HG03159 (cell line): ENCODE measurements around the gene SCMH1.
A peak's percentile ranks its signal among the peaks of the same experiment; 100 is the strongest.
"Not testable (repeated sequence)": the region's sequence is repeated elsewhere in the genome, so short reads cannot be mapped to it uniquely, and the experiment has no call there.

Source experiments
- ATAC-seq: cut with Tn5 transposase; IDR thresholded peaks from one replicate; pipeline ENCODE4 v1.9.1; 2021; ENCODE audit warnings: mild to moderate bottlenecking, moderate library complexity; ENCODE audit not compliant: unreplicated experiment

The SCMH1 gene

GRCh38 chr1:41251120-41251519 lies 9.0 kb upstream of the SCMH1 start:
- ATAC-seq: not testable (repeated sequence)

GRCh38 chr1:41249319-41249718 lies 7.2 kb upstream of the SCMH1 start:
- ATAC-seq: no peak

DNA sequence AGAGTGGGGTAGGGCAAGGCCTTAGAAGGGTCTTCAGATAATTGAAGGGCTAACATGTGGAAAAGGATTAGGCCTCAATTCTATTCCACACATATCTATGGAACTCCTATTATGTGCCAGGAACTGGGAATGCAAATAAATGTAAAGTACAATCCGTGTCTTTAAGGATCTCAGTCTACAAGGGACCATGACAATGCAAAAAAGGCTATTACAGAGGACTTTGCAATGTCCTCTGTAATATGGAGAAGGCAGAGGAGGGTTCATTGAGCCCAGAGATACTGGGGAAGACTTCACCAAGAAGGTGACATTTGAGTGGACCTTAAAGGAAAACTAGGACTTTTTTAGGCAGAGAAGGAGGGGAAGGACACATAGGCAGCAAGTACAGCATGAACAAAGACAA lies 4.5 kb upstream of the SCMH1 start:
- ATAC-seq: no peak

DNA sequence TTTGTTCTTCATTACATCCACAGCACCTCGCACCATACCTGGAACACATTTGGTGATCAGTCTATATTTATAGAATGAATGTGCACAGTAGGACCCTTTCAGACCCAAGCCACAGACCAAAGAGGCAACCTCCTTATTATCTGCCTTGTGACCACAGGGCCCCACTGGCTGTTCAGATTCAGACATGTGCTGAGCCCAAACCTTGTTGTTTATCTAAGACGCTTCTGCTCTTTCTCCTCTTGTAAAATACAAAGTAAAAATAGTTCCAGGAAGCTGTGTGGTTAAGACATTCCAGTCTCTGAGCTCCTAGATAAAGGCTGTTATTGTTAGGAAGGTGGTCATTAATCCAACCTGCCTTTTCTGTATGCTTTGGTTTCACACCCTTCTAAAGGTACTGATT lies 3.6 kb upstream of the SCMH1 start:
- no peak for ATAC-seq

DNA sequence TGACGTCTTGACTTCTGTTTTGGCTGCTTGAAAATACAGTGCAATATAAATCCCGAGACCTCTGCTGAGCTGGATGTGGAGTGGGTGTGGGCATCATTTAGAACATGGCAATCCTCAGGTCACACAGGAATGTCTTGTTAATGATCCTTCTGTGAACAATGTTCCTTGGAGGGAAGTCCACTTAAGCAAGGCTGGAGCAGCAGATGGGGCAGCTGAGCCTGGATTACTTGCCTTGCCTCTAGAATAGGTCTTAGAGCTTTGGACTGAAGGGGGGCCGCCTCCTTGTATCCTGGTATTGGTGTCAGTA lies 926 bp upstream of the SCMH1 start:
- no peak for ATAC-seq

DNA sequence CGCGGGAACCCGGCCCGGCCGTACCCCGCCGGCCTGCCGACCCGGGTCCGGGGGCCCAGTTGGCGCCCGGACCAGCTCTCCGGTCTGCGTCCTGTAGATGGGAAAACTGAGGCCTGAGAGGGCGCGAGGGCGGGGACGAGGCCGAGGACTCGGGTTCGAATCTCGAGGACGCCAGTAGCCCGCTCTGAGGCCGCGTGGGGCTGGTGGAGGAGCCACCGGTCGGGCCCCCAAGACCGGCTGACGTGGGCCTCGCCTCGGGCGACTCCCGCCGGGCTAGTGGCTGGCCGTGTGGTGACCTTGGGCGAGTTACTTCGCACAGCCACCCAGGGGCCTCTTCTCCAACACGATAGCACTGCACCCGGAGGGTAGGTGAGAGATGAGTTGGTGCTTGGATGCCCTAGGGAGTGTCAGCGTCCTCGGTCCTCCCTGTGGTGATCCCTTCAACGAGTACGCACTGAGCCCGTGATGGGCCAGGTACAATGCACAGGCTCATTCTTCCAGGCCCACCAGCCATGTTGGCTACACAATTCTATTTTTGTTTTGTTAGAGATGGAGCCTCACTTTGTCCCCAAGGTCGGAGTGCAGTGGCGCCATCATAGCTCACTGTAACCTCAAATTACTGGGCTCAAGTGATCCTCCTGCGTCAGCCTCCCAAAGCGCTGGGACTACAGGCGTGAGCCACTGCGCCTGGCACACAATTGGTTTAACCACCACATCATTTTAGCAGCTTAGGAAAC lies 404 bp upstream of the SCMH1 start:
- ATAC-seq: peak; percentile 6

DNA sequence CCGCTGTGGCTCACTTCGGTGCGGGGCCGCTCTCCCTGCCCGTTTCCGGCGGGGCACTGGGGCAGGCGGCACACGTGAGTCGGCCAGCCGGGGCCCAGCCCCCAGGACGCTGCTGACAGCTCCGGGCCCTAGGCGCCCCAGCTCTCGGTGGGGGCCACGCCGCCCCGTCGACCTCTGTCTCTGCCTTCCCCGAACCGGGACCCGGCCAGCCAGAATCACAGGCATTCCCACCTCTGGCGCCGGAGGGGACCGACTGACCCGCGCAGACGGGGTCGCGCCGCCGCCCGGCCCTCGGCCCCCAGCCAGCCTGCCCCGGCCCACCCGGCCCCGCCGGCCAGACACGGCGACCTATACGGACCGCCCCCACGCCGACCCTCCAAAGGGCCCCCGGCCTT lies 755 bp downstream of the SCMH1 start:
- ATAC-seq: peak; percentile 51

- ATAC-seq: no peak
Observed at GRCh38 chr1:41240781-41241353, 1.2 kb downstream of the SCMH1 start.

GRCh38 chr1:41239988-41240610 lies 2.0 kb downstream of the SCMH1 start:
- ATAC-seq: no peak

GRCh38 chr1:41238311-41238988 lies 3.7 kb downstream of the SCMH1 start:
- ATAC-seq: no peak

DNA sequence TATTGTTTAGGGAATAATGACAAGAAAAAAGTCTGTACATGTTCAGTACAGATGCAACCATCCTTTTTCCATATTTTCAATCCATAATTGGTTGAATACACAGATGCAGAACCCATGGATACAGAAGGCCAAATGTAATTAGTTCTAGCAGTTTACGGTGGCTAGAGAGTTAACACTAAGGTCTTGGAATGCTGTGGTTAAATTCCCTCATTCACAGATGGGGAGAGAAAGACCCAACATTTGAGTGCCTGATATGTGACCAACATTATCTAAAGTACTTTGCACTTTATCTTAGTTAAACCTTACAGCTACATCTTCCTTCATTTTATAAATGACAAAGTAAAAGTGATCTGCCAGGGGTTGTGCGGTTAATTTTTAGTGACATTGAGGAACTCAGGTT lies 5.3 kb downstream of the SCMH1 start:
- no peak for ATAC-seq

- ATAC-seq: no peak
Observed at GRCh38 chr1:41235893-41236292, 6.2 kb downstream of the SCMH1 start.

DNA sequence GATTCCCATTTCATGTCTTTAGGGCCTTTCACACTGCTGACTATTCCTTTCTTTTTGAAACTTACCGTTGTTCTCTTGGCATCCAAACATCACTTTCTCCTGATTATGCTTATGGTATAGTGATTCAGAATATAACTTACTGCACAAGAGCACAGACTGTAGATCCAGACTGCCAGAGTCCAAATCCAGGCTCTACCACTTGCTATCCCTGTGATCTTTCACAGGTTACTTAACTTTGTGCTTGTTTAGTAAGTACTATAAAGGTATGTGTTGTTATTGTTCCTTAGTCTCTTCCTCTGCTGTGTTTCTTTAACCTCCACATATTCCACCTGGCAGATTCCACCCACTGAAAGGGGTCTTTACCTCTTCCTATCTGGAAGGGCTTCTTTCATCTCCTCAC lies 8.4 kb downstream of the SCMH1 start:
- ATAC-seq: no peak

GRCh38 chr1:41232305-41232704 lies 9.8 kb downstream of the SCMH1 start:
- no peak for ATAC-seq

- ATAC-seq: no peak
Observed at GRCh38 chr1:41230656-41231055, 11.4 kb downstream of the SCMH1 start.

- ATAC-seq: not testable (repeated sequence)
Observed at GRCh38 chr1:41229219-41229618, 12.9 kb downstream of the SCMH1 start.

DNA sequence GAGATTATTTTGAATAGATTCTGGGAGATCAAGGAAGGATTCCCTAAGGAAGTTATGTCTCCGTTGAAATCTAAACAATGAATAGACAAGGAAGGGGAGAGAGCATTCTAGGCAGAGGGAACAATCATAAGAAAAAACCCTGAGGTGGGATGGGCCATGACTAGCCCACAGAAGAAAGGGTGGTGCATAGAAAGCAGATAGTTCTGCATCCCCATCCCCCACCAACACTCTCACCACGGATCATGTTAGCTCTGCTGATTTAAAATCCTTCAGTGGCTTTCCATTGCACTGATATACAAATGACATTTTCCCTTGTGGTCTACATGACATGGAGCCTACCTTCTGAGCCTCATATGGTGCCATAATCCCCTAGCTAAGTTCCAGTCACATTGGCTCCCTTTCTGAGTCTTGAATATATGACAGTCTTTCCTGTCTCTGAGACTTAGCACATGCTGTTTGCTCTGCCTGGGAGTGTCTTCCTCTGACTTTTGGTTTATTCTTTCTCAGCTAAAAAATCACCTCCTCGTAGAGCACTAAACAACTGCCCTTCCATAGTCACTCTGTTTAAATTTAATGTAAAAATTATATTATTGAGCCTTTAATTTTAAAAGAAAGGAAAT lies 15.2 kb downstream of the SCMH1 start:
- ATAC-seq: no peak

GRCh38 chr1:41225495-41225894 lies 16.6 kb downstream of the SCMH1 start:
- no peak for ATAC-seq

DNA sequence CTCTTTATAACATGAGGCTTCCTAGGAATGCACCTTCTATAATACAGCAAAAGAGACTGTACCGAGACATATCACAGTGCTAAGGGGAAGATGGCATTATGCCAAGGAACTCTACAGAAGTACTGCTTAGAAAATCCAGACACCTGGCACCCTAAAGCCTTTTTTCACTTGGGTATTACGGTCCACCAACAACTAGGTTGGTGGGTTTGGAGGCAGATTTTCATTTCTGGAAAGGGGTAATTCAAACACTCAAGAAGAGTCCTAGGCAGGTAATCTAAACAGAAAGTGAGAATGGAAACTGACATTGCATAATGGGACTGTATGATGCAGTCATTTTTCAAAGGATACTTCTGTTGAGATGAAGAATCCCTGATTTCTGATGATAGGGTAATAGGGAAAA lies 19.6 kb downstream of the SCMH1 start:
- ATAC-seq: no peak

GRCh38 chr1:41221995-41222394 lies 20.1 kb downstream of the SCMH1 start:
- no peak for ATAC-seq

- no peak for ATAC-seq
Observed at GRCh38 chr1:41218152-41218551, 24.0 kb downstream of the SCMH1 start.

DNA sequence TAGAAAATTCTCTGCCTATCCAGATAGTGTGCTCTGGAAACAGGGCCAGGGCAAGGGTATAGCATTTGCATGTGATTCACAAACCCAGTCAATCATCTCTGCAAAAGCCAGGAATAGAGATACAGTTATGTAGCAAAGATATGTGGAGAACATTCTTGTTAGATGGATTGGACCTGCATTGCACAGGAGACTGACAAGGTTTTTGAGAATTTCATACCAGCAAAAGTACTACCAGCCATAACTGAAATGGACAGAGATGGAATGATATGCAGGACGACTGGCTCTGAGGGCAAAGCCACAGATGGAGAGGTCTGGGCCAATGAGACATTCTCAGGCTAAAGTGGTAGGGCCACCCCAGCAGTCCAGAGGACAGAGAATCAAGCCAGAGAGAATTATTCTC lies 24.7 kb downstream of the SCMH1 start:
- ATAC-seq: no peak
